GM08714 (cell line): ENCODE results near the gene TCF12.
A peak's percentile ranks its signal among the peaks of the same experiment; 100 is the strongest.
"Not testable (repeated sequence)": the region's sequence is repeated elsewhere in the genome, so short reads cannot be mapped to it uniquely, and the experiment has no call there.

ENCODE experiments used
- H3K4me3 ChIP-seq: fragments of 200-500 bp; sonication (Bioruptor generic); 2 replicates; pipeline ENCODE4 v1.5.1; 2014; ENCODE audit warnings: mild to moderate bottlenecking, low read length, inconsistent platforms
- ZNF274 ChIP-seq: IDR thresholded peaks from 2 replicates; pipeline ENCODE4 v1.6.1; 2012; ENCODE audit warnings: mild to moderate bottlenecking, low read depth, low read length

TCF12 gene

GRCh38 chr15:56950979-56951378 lies 32.5 kb downstream of the TCF12 start:
- peak overlapping the region; percentile 34; the same call in 1 of the 2 replicates for H3K4me3 ChIP-seq
- TF ChIP-seq ZNF274, result no peak

- no peak overlapping the region for H3K4me3 ChIP-seq
- TF ChIP-seq ZNF274, result no peak
Observed at GRCh38 chr15:56953790-56954189, 35.3 kb downstream of the TCF12 start.

GRCh38 chr15:56955011-56955410 lies 36.6 kb downstream of the TCF12 start:
- not testable (repeated sequence) for H3K4me3 ChIP-seq

GRCh38 chr15:56956538-56956937 lies 38.1 kb downstream of the TCF12 start:
- TF ChIP-seq ZNF274, result no peak
- no peak overlapping the region for H3K4me3 ChIP-seq

- TF ChIP-seq ZNF274, result no peak
- no peak overlapping the region for H3K4me3 ChIP-seq
Observed at GRCh38 chr15:56957812-56958406, 39.5 kb downstream of the TCF12 start.

GRCh38 chr15:56959318-56959648 lies 40.8 kb downstream of the TCF12 start:
- no peak for TF ChIP-seq ZNF274
- H3K4me3 ChIP-seq, result no peak overlapping the region

GRCh38 chr15:56960116-56960515 lies 41.7 kb downstream of the TCF12 start:
- TF ChIP-seq ZNF274, result no peak

GRCh38 chr15:56963126-56963525 lies 44.7 kb downstream of the TCF12 start:
- no peak for TF ChIP-seq ZNF274
- H3K4me3 ChIP-seq, result no peak overlapping the region

More at GRCh38 chr15:56960116-56960515, 41.7 kb downstream of the TCF12 start:
- no peak overlapping the region for H3K4me3 ChIP-seq

GRCh38 chr15:56963710-56964109 lies 45.3 kb downstream of the TCF12 start:
- TF ChIP-seq ZNF274, result no peak
- H3K4me3 ChIP-seq, result no peak overlapping the region

GRCh38 chr15:56964182-56964581 lies 45.7 kb downstream of the TCF12 start:
- no peak for TF ChIP-seq ZNF274

GRCh38 chr15:56965231-56966013 lies 47.0 kb downstream of the TCF12 start:
- TF ChIP-seq ZNF274, result no peak
- H3K4me3 ChIP-seq, result no peak overlapping the region

More at GRCh38 chr15:56964182-56964581, 45.7 kb downstream of the TCF12 start:
- H3K4me3 ChIP-seq, result no peak overlapping the region

GRCh38 chr15:56967336-56967735 lies 48.9 kb downstream of the TCF12 start:
- TF ChIP-seq ZNF274, result no peak
- H3K4me3 ChIP-seq, result no peak overlapping the region

- no peak for TF ChIP-seq ZNF274
- no peak overlapping the region for H3K4me3 ChIP-seq
Observed at GRCh38 chr15:56968256-56968655, 49.8 kb downstream of the TCF12 start.

GRCh38 chr15:56968821-56969220 lies 50.4 kb downstream of the TCF12 start:
- H3K4me3 ChIP-seq, result no peak overlapping the region
- TF ChIP-seq ZNF274, result no peak

- H3K4me3 ChIP-seq, result no peak overlapping the region
Observed at GRCh38 chr15:56969265-56969895, 50.9 kb downstream of the TCF12 start.

More at GRCh38 chr15:56969265-56969895, 50.9 kb downstream of the TCF12 start:
- TF ChIP-seq ZNF274, result no peak
